Coronary artery (tissue), 2 donors: ENCODE measurements around the gene MOV10L1.

Source experiments
- DNase-seq: peaks from one replicate; pipeline ENCODE4 v3.0.0-alpha.2; 2017; ENCODE audit warnings: low spot score
- H3K27ac ChIP-seq, 2 donors: fragments of 200-600 bp; sonication (generic); one replicate each; pipeline ENCODE4 v1.5.1; 2016 to 2019
- H3K4me3 ChIP-seq: fragments of 200-600 bp; sonication (generic); 2 replicates; pipeline ENCODE4 v1.5.1; 2016; ENCODE audit warnings: mild to moderate bottlenecking, moderate library complexity
- CTCF ChIP-seq: fragments of 200-600 bp; sonication (generic); IDR thresholded peaks from one replicate; pipeline ENCODE4 v1.5.1; 2019; ENCODE audit warnings: antibody characterized with exemption

The MOV10L1 gene

GRCh38 chr22:50139843-50140415, 50.1 kb downstream of the MOV10L1 start:
- DNase-seq: peak; percentile 24
- no peak overlapping the region for H3K27ac ChIP-seq
- no peak overlapping the region for H3K4me3 ChIP-seq
- TF ChIP-seq CTCF: no peak

- no peak for TF ChIP-seq CTCF
- Histone ChIP-seq H3K4me3 (no peak overlapping the region), H3K27ac (no peak overlapping the region)
- no peak for DNase-seq
Measured at GRCh38 chr22:50140615-50141014, 50.8 kb downstream of the MOV10L1 start.

- peak; percentile 46 for DNase-seq
- Histone ChIP-seq H3K4me3 (no peak overlapping the region), H3K27ac (no peak overlapping the region)
- TF ChIP-seq CTCF: no peak
Measured at GRCh38 chr22:50141462-50141861, 51.7 kb downstream of the MOV10L1 start.

DNA sequence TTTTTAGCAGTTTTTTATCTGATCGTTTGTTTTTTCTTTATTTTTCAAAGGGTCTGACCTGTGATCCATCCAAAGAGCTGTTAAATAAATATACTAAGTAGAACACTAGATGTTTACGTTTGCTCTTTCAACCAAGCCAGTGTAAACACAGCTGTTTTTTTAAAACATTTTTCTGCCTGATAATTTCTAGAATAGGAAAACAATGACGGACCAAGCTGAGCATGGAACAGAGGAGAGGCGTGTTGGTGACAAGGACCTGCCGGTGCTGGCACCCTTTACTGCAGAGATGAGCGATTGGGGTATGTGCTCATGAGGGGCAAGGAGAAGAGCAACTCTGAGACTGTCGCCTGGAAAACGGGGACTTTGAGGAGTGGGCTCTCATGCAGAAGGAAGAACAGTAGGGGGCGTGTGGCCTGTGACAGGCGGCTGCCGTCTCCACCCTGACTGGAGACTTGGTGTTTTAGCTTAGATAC, 52.1 kb downstream of the MOV10L1 start:
- TF ChIP-seq CTCF: no peak
- DNase-seq: peak; percentile 54
- Histone ChIP-seq H3K4me3 (no peak overlapping the region), H3K27ac (no peak overlapping the region)

DNA sequence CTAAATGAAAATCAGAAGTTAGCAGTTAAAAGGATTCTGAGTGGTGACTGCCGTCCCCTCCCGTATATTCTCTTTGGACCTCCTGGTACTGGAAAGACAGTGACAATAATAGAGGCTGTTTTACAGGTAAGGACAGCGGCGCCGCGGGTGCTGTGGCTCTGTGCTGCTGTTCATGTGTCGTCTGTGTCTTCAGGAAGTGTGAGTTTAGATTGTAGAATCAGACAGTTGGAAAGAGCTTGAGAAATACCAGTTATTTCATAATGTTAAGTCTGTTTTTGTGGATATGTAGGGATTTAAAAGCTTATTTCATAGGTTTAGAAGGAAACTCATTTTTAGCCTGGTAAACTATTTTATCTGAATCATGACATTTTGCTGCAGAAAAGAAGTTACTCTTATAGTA, 53.3 kb downstream of the MOV10L1 start:
- Histone ChIP-seq H3K4me3 (no peak overlapping the region), H3K27ac (no peak overlapping the region)
- DNase-seq: no peak
- no peak for TF ChIP-seq CTCF

DNA sequence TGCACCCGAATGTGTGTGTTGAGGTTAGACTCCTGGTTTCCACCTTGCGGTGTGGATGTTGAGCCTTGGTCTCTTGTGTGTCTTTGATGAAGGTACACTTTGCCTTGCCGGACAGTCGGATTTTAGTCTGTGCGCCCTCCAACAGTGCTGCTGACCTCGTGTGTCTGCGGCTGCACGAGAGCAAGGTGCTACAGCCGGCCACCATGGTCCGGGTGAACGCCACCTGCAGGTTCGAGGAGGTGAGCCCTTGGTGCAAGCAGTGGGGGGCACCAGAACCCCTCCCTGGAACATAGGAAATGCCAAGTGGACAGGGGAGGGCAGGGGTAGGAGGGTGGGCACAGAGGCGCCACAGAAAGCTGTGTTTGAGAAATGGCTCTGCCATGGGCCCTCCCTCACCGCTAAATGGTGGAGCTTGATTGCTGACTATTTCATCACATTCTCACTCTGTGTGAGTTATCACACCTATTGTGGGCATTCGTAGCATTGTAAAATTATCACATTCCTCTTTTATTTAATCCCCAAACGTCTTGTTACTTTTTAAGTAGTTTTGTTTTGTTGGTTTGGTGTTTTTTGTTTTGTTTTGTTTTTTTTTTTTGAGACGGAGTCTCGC, 54.3 kb downstream of the MOV10L1 start:
- Histone ChIP-seq H3K4me3 (no peak overlapping the region), H3K27ac (no peak overlapping the region)
- no peak for TF ChIP-seq CTCF
- DNase-seq: no peak
